HCT116 (cell line): ENCODE results near the gene RNU7-1. TPM values are rescaled to one million over a fixed set of nuclear protein-coding genes. Genes with fewer than 3 reads are reported as not detected.

Experiments used
- ATAC-seq: fragments of 200-7000 bp; cut with Tn5 transposase; 2 replicates; pipeline ENCODE4 v1.9.1; 2020; ENCODE audit warnings: mild to moderate bottlenecking, moderate library complexity
- BruUV-seq: library from RNA; stranded (reverse); fragments of 400-500 nt; replicated peaks from 2 replicates; lab custom pipeline; 2021; lab: Mats Ljungman, UMichigan
- CTCF ChIA-PET: fragments of 300-600 bp; sonication (Branson Sonifier 250); formaldehyde crosslinking; loops from one replicate; lab custom pipeline; 2021; ENCODE audit warnings: antibody characterized with exemption; lab: Charles Lee
- POLR2A ChIA-PET: fragments of 300-600, 350-600 bp; sonication (Branson Sonifier 250); formaldehyde crosslinking; loops from one replicate; lab custom pipeline; 2021; ENCODE audit warnings: antibody characterized with exemption; lab: Charles Lee
- RAD21 ChIA-PET, 2 experiments: fragments of 300-600 bp; sonication (Branson Sonifier 250); formaldehyde crosslinking; loops; one replicate each; lab custom pipeline; 2023; ENCODE audit warnings: low total read pairs in 2 of 2; ENCODE audit not compliant: uncharacterized antibody in 2 of 2, unreplicated experiment in 2 of 2, low non-redundant PET in 1 of 2; lab: Charles Lee
- DNase-seq: peaks from one replicate; pipeline ENCODE4 v3.0.0-alpha.2; 2010; ENCODE audit warnings: low read depth, low spot score
- H2AFZ ChIP-seq: fragments of 200-600 bp; shearing (Covaris generic), sonication (generic); 2 replicates; pipeline ENCODE4 v1.6.1; 2017; ENCODE audit warnings: low read depth, mixed run types, mixed read lengths, antibody characterized with exemption, low read length; ENCODE audit not compliant: poor library complexity, severe bottlenecking
- H3K27ac ChIP-seq: 2 replicates; pipeline ENCODE4 v1.5.1; 2012; ENCODE audit warnings: low read depth, low read length
- H3K27me3 ChIP-seq: fragments of 200-600 bp; sonication (generic); 2 replicates; pipeline ENCODE4 v1.6.1; 2016; ENCODE audit warnings: mixed run types, low read length, mixed read lengths; ENCODE audit not compliant: insufficient read depth
- H3K36me3 ChIP-seq, 2 experiments: fragments of 200-500 bp in 1 of 2; fragments of 200-600 bp in 1 of 2; sonication (Bioruptor generic) in 1 of 2; sonication (generic) in 1 of 2; 2 replicates each; pipeline versions ENCODE4 v1.5.1 to v1.6.1; 2014 to 2016; ENCODE audit warnings: low read length in 2 of 2, inconsistent platforms in 1 of 2, mixed read lengths in 1 of 2, mixed run types in 1 of 2; ENCODE audit not compliant: insufficient read depth in 2 of 2, control insufficient read depth in 1 of 2
- H3K4me1 ChIP-seq, 2 experiments: fragments of 200-600 bp in 1 of 2; sonication (generic) in 1 of 2; 2 replicates each; pipeline versions ENCODE4 v1.5.1 to v1.6.1; 2012 to 2017; ENCODE audit warnings: low read length in 2 of 2, inconsistent platforms in 1 of 2, mild to moderate bottlenecking in 1 of 2, mixed read lengths in 1 of 2, mixed run types in 1 of 2, moderate library complexity in 1 of 2; ENCODE audit not compliant: insufficient read depth in 2 of 2, control insufficient read depth in 1 of 2
- H3K4me2 ChIP-seq: fragments of 200-600 bp; sonication (generic); 2 replicates; pipeline ENCODE4 v1.6.1; 2017; ENCODE audit warnings: mixed run types, low read length, mixed read lengths
- H3K4me3 ChIP-seq, 2 experiments: fragments of 200-600 bp in 1 of 2; sonication (generic) in 1 of 2; replicated peaks in 1 of 2; 2 replicates each; pipeline ENCODE4 v1.5.1; 2011 to 2016; ENCODE audit warnings: low read length in 2 of 2, control low read depth in 1 of 2, low read depth in 1 of 2, mild to moderate bottlenecking in 1 of 2, mixed read lengths in 1 of 2, mixed run types in 1 of 2
- H3K79me2 ChIP-seq: fragments of 200-600 bp; sonication (generic); 2 replicates; pipeline ENCODE4 v1.6.1; 2017; ENCODE audit warnings: mild to moderate bottlenecking, mixed run types, low read length, moderate library complexity, mixed read lengths; ENCODE audit not compliant: insufficient read depth
- H3K9ac ChIP-seq: fragments of 200-600 bp; sonication (generic); 2 replicates; pipeline ENCODE4 v1.6.1; 2016; ENCODE audit warnings: low read length, mixed read lengths
- H3K9me2 ChIP-seq: fragments of 200-600 bp; sonication (generic), shearing (Covaris generic); 2 replicates; pipeline ENCODE4 v1.6.1; 2017; ENCODE audit warnings: mixed run types, mild to moderate bottlenecking, moderate library complexity; ENCODE audit not compliant: insufficient read depth
- H3K9me3 ChIP-seq, 2 experiments: fragments of 200-500 bp in 1 of 2; fragments of 200-600 bp in 1 of 2; sonication (Bioruptor generic) in 1 of 2; sonication (generic) in 1 of 2; 2 replicates each; pipeline ENCODE4 v1.6.1; 2014 to 2017; ENCODE audit warnings: low read length in 2 of 2, mixed read lengths in 2 of 2, inconsistent platforms in 1 of 2, low read depth in 1 of 2, mild to moderate bottlenecking in 1 of 2, mixed run types in 1 of 2, moderate library complexity in 1 of 2; ENCODE audit not compliant: control insufficient read depth in 1 of 2, insufficient read depth in 1 of 2
- H4K20me1 ChIP-seq: fragments of 200-600 bp; sonication (generic), shearing (Covaris generic); 2 replicates; pipeline ENCODE4 v1.6.1; 2017; ENCODE audit warnings: mixed run types, mild to moderate bottlenecking, moderate library complexity; ENCODE audit not compliant: insufficient read depth
- EGR1 ChIP-seq: IDR thresholded peaks from 2 replicates; pipeline ENCODE4 v1.6.1; 2012; ENCODE audit warnings: low read depth
- EZH2 ChIP-seq: fragments of 200-600 bp; sonication (generic); IDR thresholded peaks from 2 replicates; pipeline ENCODE4 v1.6.1; 2017; ENCODE audit warnings: antibody characterized with exemption, mixed run types
- JUND ChIP-seq: IDR thresholded peaks from 2 replicates; pipeline ENCODE4 v1.6.1; 2012
- MAX ChIP-seq: IDR thresholded peaks from 2 replicates; pipeline ENCODE4 v1.6.1; 2012
- POLR2A ChIP-seq: IDR thresholded peaks from 2 replicates; pipeline ENCODE4 v1.7.0; 2011; ENCODE audit warnings: borderline replicate concordance; ENCODE audit not compliant: insufficient read depth, insufficient read length; ENCODE audit errors: extremely low read depth
- POLR2AphosphoS5 ChIP-seq: IDR thresholded peaks from 2 replicates; pipeline ENCODE4 v1.6.1; 2011; ENCODE audit warnings: mild to moderate bottlenecking, low read depth, low read length, moderate library complexity
- SRF ChIP-seq: IDR thresholded peaks from 2 replicates; pipeline ENCODE4 v1.6.1; 2012; ENCODE audit warnings: low read depth
- TCF7L2 ChIP-seq: IDR thresholded peaks from 2 replicates; pipeline ENCODE4 v1.7.0; 2011; ENCODE audit warnings: borderline replicate concordance, inconsistent platforms; ENCODE audit not compliant: insufficient read depth, insufficient read length; ENCODE audit errors: extremely low read depth
- ZFX ChIP-seq: fragments of 450-650 bp; IDR thresholded peaks from 2 replicates; pipeline ENCODE4 v1.6.1; 2017
- intact Hi-C: fragments of 100-400 bp; cut with micrococcal nuclease; formaldehyde crosslinking; loops from 2 replicates; pipeline ENCODE4 v1.10.0; 2022
- total RNA-seq: library from RNA; stranded (reverse); gene quantifications from one replicate; pipeline ENCODE4 v1.2.1, GENCODE V29; 2021; ENCODE audit not compliant: unreplicated experiment

The RNU7-1 gene
- total RNA-seq, 1 experiment from 2014 or later, result not detected

DNA sequence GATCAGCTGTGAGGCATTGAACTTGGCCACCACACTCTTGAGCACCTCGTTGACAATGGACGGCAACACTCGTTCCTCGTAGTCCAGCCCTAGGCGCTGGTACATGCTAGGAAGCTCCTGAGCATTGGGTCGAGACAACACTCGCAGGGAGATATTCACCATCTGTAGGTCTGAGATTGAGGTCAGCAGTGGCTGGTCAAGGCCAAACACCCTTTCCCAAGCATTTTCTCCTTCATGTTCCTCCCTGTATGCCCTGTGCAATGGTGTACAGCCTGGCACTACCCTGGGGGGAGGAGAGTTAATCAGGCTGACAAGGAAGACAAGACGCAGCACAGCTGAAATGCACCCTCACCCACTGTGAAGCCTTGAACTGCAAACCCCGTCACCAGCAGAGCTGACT is 24.8 kb downstream of the RNU7-1 start:
- H3K27me3 ChIP-seq, result no peaks in the 10 kb centered on the region
- TF ChIP-seq SRF (no peak), EZH2 (no peak), EGR1 (no peak), MAX (no peak), POLR2A (no peak), POLR2AphosphoS5 (0 out of 2 replicates have a peak, but pooled peaks have one; percentile 4)
- POLR2A ChIA-PET, result interaction anchor here (2.0 to 2.8 kb wide), 2 partner anchors 22 to 25 kb away, joined by 11 to 13 read pairs; partner anchors contain the start of genes C12orf57 and RNU7-1
- H4K20me1 ChIP-seq, result peaks cover 8% of the 10 kb centered on the region; the same call in 1 of the 2 replicates
- peaks cover 97% of the 10 kb centered on the region for H3K79me2 ChIP-seq
- H3K4me1 ChIP-seq, result peaks cover 31 to 63% of the 10 kb centered on the region in 2 experiments
- peak overlapping the region; percentile 93 for H3K9ac ChIP-seq
- DNase-seq (no peak), ATAC-seq (no peak)
- peak overlapping the region; percentile 86 for H3K4me2 ChIP-seq
- no peaks in the 10 kb centered on the region for H3K9me2 ChIP-seq
- peak overlapping the region; percentile 77 for H3K27ac ChIP-seq
- BruUV-seq, result no TSS peak
- peaks cover 21 to 47% of the 10 kb centered on the region in 2 experiments; a peak in 2 of 4 replicates for H3K36me3 ChIP-seq
- no peak overlapping the region for H2AFZ ChIP-seq
- RAD21 ChIA-PET, result no interaction called here
- intact Hi-C loops, result no loop called here
- CTCF ChIA-PET, result interaction anchor here (0.8 kb wide), 1 partner anchor 96 kb away, joined by 3 read pairs; no protein-coding TSS in a partner anchor
- no peaks in the 10 kb centered on the region for H3K9me3 ChIP-seq
- peak overlapping the region; percentile 96 to 100 for H3K4me3 ChIP-seq

DNA sequence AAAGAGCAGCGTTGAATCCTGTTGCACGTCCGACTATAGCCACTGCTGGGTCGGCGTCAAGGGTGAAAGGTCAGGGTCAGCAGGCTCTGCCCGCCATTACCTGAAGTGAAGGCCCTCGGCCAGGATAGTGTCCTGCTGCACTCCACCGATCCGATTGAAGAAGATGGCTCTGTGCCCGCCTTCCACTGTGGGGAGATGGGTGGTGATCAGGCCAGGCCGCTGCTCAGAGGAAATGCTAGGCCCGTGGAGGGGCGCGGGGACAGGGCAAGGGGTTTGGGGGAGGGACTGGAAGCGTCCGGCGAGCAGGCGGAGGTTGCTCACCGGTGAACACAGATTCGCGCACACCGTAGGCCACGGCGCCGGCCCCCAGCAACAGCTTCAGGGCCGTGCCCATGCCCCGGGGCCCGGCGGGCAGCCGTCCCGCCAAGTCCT is 26.5 kb downstream of the RNU7-1 start:
- RAD21 ChIA-PET, result no interaction called here
- Histone ChIP-seq H3K27me3 (no peaks in the 10 kb centered on the region), H3K9ac (peak overlapping the region; percentile 93), H3K4me1 (peaks cover 26 to 49% of the 10 kb centered on the region in 2 experiments), H3K36me3 (peaks cover 35 to 62% of the 10 kb centered on the region in 2 experiments), H3K4me3 (peak overlapping the region; percentile 96 to 100), H4K20me1 (peaks cover 8% of the 10 kb centered on the region; the same call in 1 of the 2 replicates), H3K79me2 (peaks cover 93% of the 10 kb centered on the region), H3K9me3 (no peaks in the 10 kb centered on the region), H3K27ac (peak overlapping the region; percentile 77), H3K4me2 (peak overlapping the region; percentile 86), H3K9me2 (no peaks in the 10 kb centered on the region), H2AFZ (no peak overlapping the region)
- POLR2A ChIA-PET, result interaction anchor here (1.4 to 2.8 kb wide), 3 partner anchors 8 to 26 kb away, joined by 3 to 13 read pairs (median 11); partner anchors contain the start of genes C12orf57 and RNU7-1
- ATAC-seq (peak; percentile 39), DNase-seq (no peak)
- CTCF ChIA-PET, result no interaction called here
- intact Hi-C loops, result loop anchor here (1.0 to 5.0 kb wide), 4 partner anchors 49 to 138 kb away; partner anchors contain the start of genes C1R and LPCAT3
- no peak for TF ChIP-seq TCF7L2
- peak; percentile 97 for TF ChIP-seq ZFX
- TF ChIP-seq JUND, result no peak
- TSS peak; percentile 63 for BruUV-seq
